DND-41 (cell line): ENCODE results near the gene TCERG1L.

ENCODE experiments used
- ATAC-seq: fragments of 200-7000 bp; cut with Tn5 transposase; 3 replicates; pipeline ENCODE4 v1.9.1; 2021; ENCODE audit warnings: low read depth; ENCODE audit not compliant: insufficient read depth
- DNase-seq: peaks from one replicate; pipeline ENCODE4 v3.0.0-alpha.2; 2020
- H2AFZ ChIP-seq: 2 replicates; pipeline ENCODE4 v1.6.0; 2012; ENCODE audit warnings: low read depth, low read length
- H3K27ac ChIP-seq: 2 replicates; pipeline ENCODE4 v1.5.1; 2012; ENCODE audit warnings: low read length, inconsistent platforms
- H3K27me3 ChIP-seq: fragments of 200-600 bp; sonication (generic); 2 replicates; pipeline ENCODE4 v1.6.0; 2012; ENCODE audit warnings: low read length, mild to moderate bottlenecking, inconsistent platforms; ENCODE audit not compliant: insufficient read depth, poor library complexity
- H3K36me3 ChIP-seq: 2 replicates; pipeline ENCODE4 v1.5.1; 2012; ENCODE audit warnings: low read length, inconsistent platforms; ENCODE audit not compliant: insufficient read depth
- H3K4me1 ChIP-seq: 2 replicates; pipeline ENCODE4 v1.5.1; 2012; ENCODE audit warnings: mild to moderate bottlenecking, low read length; ENCODE audit not compliant: insufficient read depth
- H3K4me2 ChIP-seq: 2 replicates; pipeline ENCODE4 v1.6.0; 2012; ENCODE audit warnings: mild to moderate bottlenecking, moderate library complexity, low read length, inconsistent platforms; ENCODE audit not compliant: insufficient read depth
- H3K4me3 ChIP-seq, 2 experiments: fragments of 200-600 bp in 1 of 2; shearing (Covaris generic) in 1 of 2; 2 replicates each; pipeline ENCODE4 v1.5.1; 2012 to 2016; ENCODE audit warnings: inconsistent platforms in 2 of 2, low read length in 2 of 2, mild to moderate bottlenecking in 2 of 2, low read depth in 1 of 2, moderate library complexity in 1 of 2
- H3K79me2 ChIP-seq: 2 replicates; pipeline ENCODE4 v1.6.0; 2012; ENCODE audit warnings: low read length, inconsistent platforms; ENCODE audit not compliant: insufficient read depth
- H3K9ac ChIP-seq: 2 replicates; pipeline ENCODE4 v1.6.0; 2012; ENCODE audit warnings: low read depth, mild to moderate bottlenecking, inconsistent platforms, low read length, moderate library complexity
- H3K9me3 ChIP-seq: 2 replicates; pipeline ENCODE4 v1.5.1; 2012; ENCODE audit warnings: low read length, moderate library complexity, mild to moderate bottlenecking, inconsistent platforms; ENCODE audit not compliant: insufficient read depth, severe bottlenecking
- H4K20me1 ChIP-seq: 2 replicates; pipeline ENCODE4 v1.6.0; 2012; ENCODE audit warnings: low read length; ENCODE audit not compliant: insufficient read depth
- CTCF ChIP-seq: IDR thresholded peaks from 2 replicates; pipeline ENCODE4 v1.5.1; 2012; ENCODE audit warnings: borderline replicate concordance, low read length, moderate library complexity, mild to moderate bottlenecking; ENCODE audit not compliant: poor library complexity, severe bottlenecking; ENCODE audit errors: extremely low read depth
- EZH2 ChIP-seq: IDR thresholded peaks from 3 replicates; pipeline ENCODE4 v1.6.1; 2012; ENCODE audit warnings: borderline replicate concordance, low read depth, mild to moderate bottlenecking, moderate library complexity, low read length, inconsistent platforms; ENCODE audit not compliant: severe bottlenecking

TCERG1L gene

GRCh38 chr10:131274883-131275282, 36.6 kb downstream of the TCERG1L start:
- Histone ChIP-seq H3K9me3 (no peaks in the 10 kb centered on the region), H3K36me3 (no peaks in the 10 kb centered on the region), H3K9ac (no peak overlapping the region), H3K4me1 (no peaks in the 10 kb centered on the region), H2AFZ (no peak overlapping the region), H3K79me2 (no peaks in the 10 kb centered on the region), H3K4me3 (no peak overlapping the region), H4K20me1 (no peaks in the 10 kb centered on the region), H3K27ac (no peak overlapping the region), H3K4me2 (no peak overlapping the region), H3K27me3 (no peaks in the 10 kb centered on the region)
- no peak for DNase-seq
- ATAC-seq: no peak
- TF ChIP-seq EZH2 (no peak), CTCF (no peak)

GRCh38 chr10:131274133-131274880, 37.2 kb downstream of the TCERG1L start:
- Histone ChIP-seq H3K9me3 (no peaks in the 10 kb centered on the region), H3K27ac (no peak overlapping the region), H2AFZ (no peak overlapping the region), H3K4me3 (no peak overlapping the region), H3K4me1 (no peaks in the 10 kb centered on the region), H3K27me3 (no peaks in the 10 kb centered on the region), H3K36me3 (no peaks in the 10 kb centered on the region), H4K20me1 (no peaks in the 10 kb centered on the region), H3K4me2 (no peak overlapping the region), H3K9ac (no peak overlapping the region), H3K79me2 (no peaks in the 10 kb centered on the region)
- DNase-seq (no peak), ATAC-seq (no peak)
- no peak for TF ChIP-seq CTCF
- no peak for TF ChIP-seq EZH2

GRCh38 chr10:131273476-131273875, 38.0 kb downstream of the TCERG1L start:
- H3K79me2 ChIP-seq: no peaks in the 10 kb centered on the region
- no peaks in the 10 kb centered on the region for H4K20me1 ChIP-seq
- TF ChIP-seq CTCF (no peak), EZH2 (no peak)
- H3K9ac ChIP-seq: no peak overlapping the region
- H3K36me3 ChIP-seq: no peaks in the 10 kb centered on the region
- H3K4me3 ChIP-seq: no peak overlapping the region
- no peaks in the 10 kb centered on the region for H3K4me1 ChIP-seq
- H3K9me3 ChIP-seq: no peaks in the 10 kb centered on the region
- no peaks in the 10 kb centered on the region for H3K27me3 ChIP-seq
- H2AFZ ChIP-seq: no peak overlapping the region
- H3K4me2 ChIP-seq: no peak overlapping the region
- H3K27ac ChIP-seq: no peak overlapping the region
- DNase-seq (no peak), ATAC-seq (no peak)
